MM.1S (cell line): ENCODE data around the gene REC114.

Experiments
- DNase-seq: peaks from one replicate; pipeline ENCODE4 v3.0.0-alpha.2; 2015
- H2AFZ ChIP-seq: fragments of 300-600 bp; sonication (generic); 2 replicates; pipeline ENCODE4 v1.6.0; 2016; ENCODE audit warnings: antibody characterized with exemption, low read length
- H3F3A ChIP-seq: fragments of 300-600 bp; sonication (generic); 2 replicates; pipeline ENCODE4 v1.6.1; 2016; ENCODE audit warnings: mild to moderate bottlenecking, antibody characterized with exemption, low read length, moderate library complexity, mixed read lengths; ENCODE audit not compliant: insufficient read depth
- H3K27ac ChIP-seq: fragments of 300-600 bp; sonication (generic); 2 replicates; pipeline ENCODE4 v1.5.1; 2016; ENCODE audit warnings: mild to moderate bottlenecking, low read length
- H3K27me3 ChIP-seq: fragments of 300-600 bp; sonication (generic); replicated peaks from 2 replicates; pipeline ENCODE4 v1.6.0; 2016; ENCODE audit warnings: low read length; ENCODE audit not compliant: insufficient read depth
- H3K36me3 ChIP-seq: fragments of 300-600 bp; sonication (generic); replicated peaks from 2 replicates; pipeline ENCODE4 v1.6.1; 2016; ENCODE audit warnings: mild to moderate bottlenecking, low read length, mixed read lengths; ENCODE audit not compliant: insufficient read depth
- H3K4me1 ChIP-seq: fragments of 300-600 bp; sonication (generic); 2 replicates; pipeline ENCODE4 v1.6.1; 2016; ENCODE audit warnings: low read length, mixed read lengths
- H3K4me2 ChIP-seq: fragments of 300-600 bp; sonication (generic); 2 replicates; pipeline ENCODE4 v1.6.0; 2016; ENCODE audit warnings: low read depth, low read length
- H3K4me3 ChIP-seq: fragments of 300-600 bp; sonication (generic); 2 replicates; pipeline ENCODE4 v1.5.1; 2016; ENCODE audit warnings: low read length, mixed read lengths
- H3K79me2 ChIP-seq: fragments of 300-600 bp; sonication (generic); 2 replicates; pipeline ENCODE4 v1.6.1; 2016; ENCODE audit warnings: mixed run types, low read length, mixed read lengths
- H3K9ac ChIP-seq: fragments of 300-600 bp; sonication (generic); 2 replicates; pipeline ENCODE4 v1.6.1; 2016; ENCODE audit warnings: low read length, mixed read lengths
- H3K9me2 ChIP-seq: fragments of 300-600 bp; sonication (generic); replicated peaks from 2 replicates; pipeline ENCODE4 v1.6.1; 2016; ENCODE audit warnings: mild to moderate bottlenecking, low read length, mixed read lengths; ENCODE audit not compliant: insufficient read depth
- H3K9me3 ChIP-seq: fragments of 300-600 bp; sonication (generic); replicated peaks from 2 replicates; pipeline ENCODE4 v1.6.1; 2016; ENCODE audit warnings: mild to moderate bottlenecking, low read length, mixed read lengths; ENCODE audit not compliant: insufficient read depth
- H4K20me1 ChIP-seq: fragments of 300-600 bp; sonication (generic); 2 replicates; pipeline ENCODE4 v1.6.1; 2016; ENCODE audit warnings: mild to moderate bottlenecking, low read length, moderate library complexity, mixed read lengths; ENCODE audit not compliant: insufficient read depth
- CTCF ChIP-seq: fragments of 300-600 bp; sonication (generic); IDR thresholded peaks from 2 replicates; pipeline ENCODE4 v1.5.1; 2016; ENCODE audit warnings: antibody characterized with exemption, low read length, mixed read lengths
- EZH2 ChIP-seq: fragments of 300-600 bp; sonication (generic); optimal IDR thresholded peaks from 2 replicates; pipeline ENCODE3; 2017; ENCODE audit warnings: low read depth, mild to moderate bottlenecking, antibody characterized with exemption, low read length, mixed read lengths
- EZH2phosphoT487 ChIP-seq: fragments of 300-600 bp; sonication (generic); IDR thresholded peaks from 2 replicates; pipeline ENCODE4 v1.6.1; 2018; ENCODE audit warnings: antibody characterized with exemption, low read length

Gene REC114

GRCh38 chr15:73442968-73443367 lies at the start of gene REC114:
Gene REC114, plus strand, starts transcription at chr15:73443164. Its CDS starts 22 bp downstream, at chr15:73443186.
- H3K79me2 ChIP-seq: no peaks in the 10 kb centered on the region
- DNase-seq: no peak
- no peaks in the 10 kb centered on the region for H3K9me2 ChIP-seq
- no peak for TF ChIP-seq EZH2phosphoT487
- TF ChIP-seq EZH2: no peak
- no peak for TF ChIP-seq CTCF
- H4K20me1 ChIP-seq: no peaks in the 10 kb centered on the region
- no peaks in the 10 kb centered on the region for H3K27me3 ChIP-seq
- no peaks in the 10 kb centered on the region for H3K9me3 ChIP-seq
- no peak within 1 kb of the TSS for H3K4me3 ChIP-seq
- H3K27ac ChIP-seq: no peak within 1 kb of the TSS
- H3F3A ChIP-seq: no peaks in the 10 kb centered on the region
- H2AFZ ChIP-seq: no peak within 1 kb of the TSS
- H3K4me1 ChIP-seq: peaks cover 3% of the 10 kb centered on the region
- H3K36me3 ChIP-seq: no peaks in the 10 kb centered on the region
- no peak within 1 kb of the TSS for H3K4me2 ChIP-seq
- no peak within 1 kb of the TSS for H3K9ac ChIP-seq

- no peak overlapping the region for H3K9ac ChIP-seq
- no peak for TF ChIP-seq EZH2
- no peak for TF ChIP-seq EZH2phosphoT487
- no peak for TF ChIP-seq CTCF
- H3K9me2 ChIP-seq: no peaks in the 10 kb centered on the region
- no peaks in the 10 kb centered on the region for H3K36me3 ChIP-seq
- no peak for DNase-seq
- H3K27ac ChIP-seq: no peak overlapping the region
- no peaks in the 10 kb centered on the region for H3K4me1 ChIP-seq
- H4K20me1 ChIP-seq: no peaks in the 10 kb centered on the region
- no peak overlapping the region for H3K4me3 ChIP-seq
- no peaks in the 10 kb centered on the region for H3K79me2 ChIP-seq
- H3K27me3 ChIP-seq: no peaks in the 10 kb centered on the region; the same call in 1 of the 2 replicates
- H3K4me2 ChIP-seq: no peak overlapping the region
- no peak overlapping the region for H2AFZ ChIP-seq
- H3K9me3 ChIP-seq: no peaks in the 10 kb centered on the region
- no peaks in the 10 kb centered on the region for H3F3A ChIP-seq
Measured at GRCh38 chr15:73393336-73393735, 49.6 kb upstream of the REC114 start.

GRCh38 chr15:73394782-73395181 lies 48.2 kb upstream of the REC114 start:
- no peaks in the 10 kb centered on the region for H3K36me3 ChIP-seq
- H3F3A ChIP-seq: no peaks in the 10 kb centered on the region
- no peak overlapping the region for H3K4me2 ChIP-seq
- no peak overlapping the region for H3K4me3 ChIP-seq
- H3K9me3 ChIP-seq: no peaks in the 10 kb centered on the region
- H4K20me1 ChIP-seq: no peaks in the 10 kb centered on the region
- no peaks in the 10 kb centered on the region for H3K79me2 ChIP-seq
- H2AFZ ChIP-seq: no peak overlapping the region
- TF ChIP-seq EZH2: no peak
- no peak for TF ChIP-seq CTCF
- TF ChIP-seq EZH2phosphoT487: no peak
- no peaks in the 10 kb centered on the region for H3K9me2 ChIP-seq
- no peak for DNase-seq
- H3K27me3 ChIP-seq: no peaks in the 10 kb centered on the region; the same call in 1 of the 2 replicates
- no peak overlapping the region for H3K9ac ChIP-seq
- H3K4me1 ChIP-seq: no peaks in the 10 kb centered on the region
- H3K27ac ChIP-seq: no peak overlapping the region
